Activated CD8-positive, alpha-beta memory T cell treated with anti-CD3 and anti-CD28 coated beads for 24 hours (primary cell): ENCODE results near the gene AMY2A.
"Not testable (repeated sequence)": the region's sequence is repeated elsewhere in the genome, so short reads cannot be mapped to it uniquely, and the experiment has no call there.

ENCODE experiments used
- DNase-seq: peaks from one replicate; pipeline ENCODE4 v3.0.0-alpha.2; 2020

Gene AMY2A

GRCh38 chr1:103616994-103617477, at the start of gene AMY2A:
AMY2A (plus strand) TSS chr1:103617427; CDS start chr1:103617441, 14 bp downstream.
- DNase-seq, result not testable (repeated sequence)

GRCh38 chr1:103569493-103569892, 47.7 kb upstream of the AMY2A start:
- DNase-seq, result no peak

GRCh38 chr1:103571289-103571688, 45.9 kb upstream of the AMY2A start, which contains the start of gene AMY2B:
AMY2B (plus strand) TSS chr1:103571589; CDS start chr1:103571603, 14 bp downstream.
- DNase-seq, result not testable (repeated sequence)

GRCh38 chr1:103576065-103576464, 41.2 kb upstream of the AMY2A start:
- no peak for DNase-seq

GRCh38 chr1:103576784-103577183, 40.4 kb upstream of the AMY2A start:
- not testable (repeated sequence) for DNase-seq

- no peak for DNase-seq
Observed at GRCh38 chr1:103582464-103582863, 34.8 kb upstream of the AMY2A start.

- no peak for DNase-seq
Observed at GRCh38 chr1:103583887-103584286, 33.3 kb upstream of the AMY2A start.

- DNase-seq, result no peak
Observed at GRCh38 chr1:103584537-103584936, 32.7 kb upstream of the AMY2A start.

GRCh38 chr1:103602740-103603139, 14.5 kb upstream of the AMY2A start:
- DNase-seq, result not testable (repeated sequence)

- no peak for DNase-seq
Observed at GRCh38 chr1:103616362-103616761, 865 bp upstream of the AMY2A start.

- DNase-seq, result not testable (repeated sequence)
Observed at GRCh38 chr1:103627436-103627835, 10.2 kb downstream of the AMY2A start.

- DNase-seq, result not testable (repeated sequence)
Observed at GRCh38 chr1:103641194-103641593, 24.0 kb downstream of the AMY2A start.

GRCh38 chr1:103643908-103644307, 26.7 kb downstream of the AMY2A start:
- DNase-seq, result not testable (repeated sequence)

- DNase-seq, result not testable (repeated sequence)
Observed at GRCh38 chr1:103650305-103650704, 33.1 kb downstream of the AMY2A start.

- DNase-seq, result not testable (repeated sequence)
Observed at GRCh38 chr1:103650889-103651288, 33.7 kb downstream of the AMY2A start.

- not testable (repeated sequence) for DNase-seq
Observed at GRCh38 chr1:103654133-103654532, 36.9 kb downstream of the AMY2A start.

GRCh38 chr1:103655460-103655859, 38.2 kb downstream of the AMY2A start, which contains the start of gene AMY1A:
AMY1A (plus strand) TSS chr1:103655760; CDS start chr1:103656331, 571 bp downstream.
- DNase-seq, result not testable (repeated sequence)
